ENCODE data around the gene ARHGEF18. TPM values are rescaled to one million over a fixed set of nuclear protein-coding genes. Genes with fewer than 3 reads are reported as not detected.

Gene ARHGEF18
- total and polyA plus RNA-seq, 2 experiments from 2014 or later = 9.5 to 33.8 TPM

DNA sequence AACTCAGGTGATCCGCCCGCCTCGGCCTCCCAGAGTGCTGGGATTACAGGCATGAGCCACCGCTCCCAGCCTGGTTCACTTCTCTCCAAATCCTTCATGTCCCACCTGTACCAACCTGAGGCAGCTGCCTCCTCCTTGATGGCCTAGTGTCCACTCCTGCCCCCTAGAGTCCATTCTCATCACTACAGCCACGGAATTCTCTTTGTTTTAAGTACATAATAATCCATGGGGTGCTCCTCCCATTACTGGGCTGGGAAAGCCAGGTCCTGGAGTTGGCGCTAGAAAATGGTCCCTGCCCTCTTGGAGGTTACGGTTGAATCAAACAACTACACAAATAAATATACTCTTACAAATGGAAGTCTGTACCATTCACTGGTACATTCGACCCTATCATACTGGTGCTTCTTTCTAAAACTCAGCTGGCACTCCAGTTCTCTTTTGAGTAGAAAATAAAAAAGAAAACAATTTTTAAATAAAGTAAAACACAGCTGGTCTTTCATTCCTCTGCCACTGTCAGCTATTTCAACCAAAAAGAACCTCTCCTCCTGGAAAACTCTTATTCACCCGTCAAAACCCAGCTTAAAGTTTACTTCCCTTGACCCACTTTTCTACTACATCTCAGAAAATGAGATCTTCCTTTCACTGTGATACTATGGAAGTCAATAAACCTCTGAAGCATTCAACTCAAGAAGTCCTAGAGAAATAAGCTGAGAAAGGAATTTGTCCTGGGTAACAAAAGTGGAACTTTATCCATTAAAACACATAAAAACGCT, 22.4 kb upstream of the ARHGEF18 start:
- Histone ChIP-seq H3K36me3 (ENCODE audit: low read depth) (no peaks in the 10 kb centered on the region), H4K20me1 (ENCODE audit: insufficient read depth) (no peaks in the 10 kb centered on the region), H3K9me3 (ENCODE audit: low read depth) (no peaks in the 10 kb centered on the region), H3K27me3 (replicated peaks; ENCODE audit: insufficient read depth) (0 out of 2 replicates have a peak, but pooled peaks cover 4% of the 10 kb centered on the region), H3K9ac (no peak overlapping the region), H3K4me3 (no peak overlapping the region), H3K9me2 (ENCODE audit: insufficient read depth) (no peaks in the 10 kb centered on the region), H3K27ac (no peak overlapping the region), H3F3A (ENCODE audit: insufficient read depth) (no peaks in the 10 kb centered on the region), H3K4me2 (ENCODE audit: unreplicated experiment) (no peak overlapping the region), H3K79me2 (ENCODE audit: insufficient read depth) (no peaks in the 10 kb centered on the region), H2AFZ (no peak overlapping the region), H3K4me1 (ENCODE audit: insufficient read depth) (no peaks in the 10 kb centered on the region)
- in situ Hi-C loops (cut with MboI) = loop anchor here (25.0 kb wide), 1 partner anchor 214 kb away; no protein-coding TSS in a partner anchor
- 77% methylated on average over 10 of the region's 10 CpGs for WGBS, 2 experiments (ENCODE audit: low coverage in 1 of 2, low lambda C conversion rate in 2 of 2, missing lambda C conversion rate in 2 of 2)
- TF ChIP-seq EZH2 (IDR thresholded peaks at IDR 0.05; ENCODE audit: insufficient read depth, poor library complexity, severe bottlenecking) (no peak), EZH2phosphoT487 (IDR thresholded peaks at IDR 0.05; ENCODE audit: insufficient read depth, low read depth) (no peak)
- DNase-seq = peak; percentile 35

DNA sequence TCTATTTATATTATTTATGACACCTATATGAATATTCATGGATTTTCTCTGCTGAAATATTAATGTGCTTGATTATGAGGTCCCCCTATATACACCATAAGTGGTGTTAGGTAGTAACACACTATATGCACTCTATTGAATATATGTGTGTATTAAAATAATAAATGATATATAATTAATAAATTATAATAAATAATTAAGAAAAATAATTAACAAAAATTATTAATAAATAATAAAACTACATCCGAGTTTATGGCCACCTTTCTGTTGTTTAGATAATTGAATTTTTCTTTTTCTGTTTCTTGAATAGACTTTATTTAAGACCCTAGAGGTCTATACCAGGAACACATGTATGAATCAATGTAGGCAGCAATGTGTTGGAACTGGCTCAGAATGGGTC, 20.9 kb upstream of the ARHGEF18 start:
- in situ Hi-C loops (cut with MboI) = loop anchor here (25.0 kb wide), 1 partner anchor 216 kb away; no protein-coding TSS in a partner anchor
- H3K9ac ChIP-seq = no peak overlapping the region
- H3K27ac ChIP-seq = no peak overlapping the region
- 21 to 28% methylated on average over 1 of the region's 1 CpG for WGBS, 2 experiments (ENCODE audit: low coverage in 1 of 2, low lambda C conversion rate in 2 of 2, missing lambda C conversion rate in 2 of 2)
- no peaks in the 10 kb centered on the region for H4K20me1 ChIP-seq (ENCODE audit: insufficient read depth)
- H3F3A ChIP-seq (ENCODE audit: insufficient read depth) = no peaks in the 10 kb centered on the region
- no peak overlapping the region for H3K4me3 ChIP-seq
- H3K27me3 ChIP-seq (replicated peaks; ENCODE audit: insufficient read depth) = 0 out of 2 replicates have a peak, but pooled peaks cover 4% of the 10 kb centered on the region
- H3K4me1 ChIP-seq (ENCODE audit: insufficient read depth) = no peaks in the 10 kb centered on the region
- TF ChIP-seq EZH2phosphoT487 (IDR thresholded peaks at IDR 0.05; ENCODE audit: insufficient read depth, low read depth) = no peak
- TF ChIP-seq EZH2 (IDR thresholded peaks at IDR 0.05; ENCODE audit: insufficient read depth, poor library complexity, severe bottlenecking) = no peak
- H3K9me3 ChIP-seq (ENCODE audit: low read depth) = no peaks in the 10 kb centered on the region
- no peak overlapping the region for H2AFZ ChIP-seq
- no peaks in the 10 kb centered on the region for H3K36me3 ChIP-seq (ENCODE audit: low read depth)
- H3K9me2 ChIP-seq (ENCODE audit: insufficient read depth) = no peaks in the 10 kb centered on the region
- no peak for DNase-seq
- H3K4me2 ChIP-seq (ENCODE audit: unreplicated experiment) = no peak overlapping the region
- no peaks in the 10 kb centered on the region for H3K79me2 ChIP-seq (ENCODE audit: insufficient read depth)

- no peaks in the 10 kb centered on the region for H3K4me1 ChIP-seq (ENCODE audit: insufficient read depth)
- WGBS, 2 experiments (ENCODE audit: low coverage in 1 of 2, low lambda C conversion rate in 2 of 2, missing lambda C conversion rate in 2 of 2) = 83 to 87% methylated on average over 4 of the region's 4 CpGs
- no peaks in the 10 kb centered on the region for H4K20me1 ChIP-seq (ENCODE audit: insufficient read depth)
- H3K27me3 ChIP-seq (replicated peaks; ENCODE audit: insufficient read depth) = 0 out of 2 replicates have a peak, but pooled peaks cover 4% of the 10 kb centered on the region
- H3K4me3 ChIP-seq = no peak overlapping the region
- H3K9me3 ChIP-seq (ENCODE audit: low read depth) = no peaks in the 10 kb centered on the region
- no peaks in the 10 kb centered on the region for H3K9me2 ChIP-seq (ENCODE audit: insufficient read depth)
- H3K9ac ChIP-seq = no peak overlapping the region
- no peak for TF ChIP-seq EZH2 (IDR thresholded peaks at IDR 0.05; ENCODE audit: insufficient read depth, poor library complexity, severe bottlenecking)
- TF ChIP-seq EZH2phosphoT487 (IDR thresholded peaks at IDR 0.05; ENCODE audit: insufficient read depth, low read depth) = no peak
- no peak overlapping the region for H3K4me2 ChIP-seq (ENCODE audit: unreplicated experiment)
- in situ Hi-C loops (cut with MboI) = loop anchor here (25.0 kb wide), 1 partner anchor 216 kb away; no protein-coding TSS in a partner anchor
- H3K79me2 ChIP-seq (ENCODE audit: insufficient read depth) = no peaks in the 10 kb centered on the region
- no peaks in the 10 kb centered on the region for H3K36me3 ChIP-seq (ENCODE audit: low read depth)
- no peak for DNase-seq
- no peaks in the 10 kb centered on the region for H3F3A ChIP-seq (ENCODE audit: insufficient read depth)
- no peak overlapping the region for H3K27ac ChIP-seq
- H2AFZ ChIP-seq = no peak overlapping the region
These were observed 20.1 kb upstream of the ARHGEF18 start for GRCh38 chr19:7328647-7329046.

GRCh38 chr19:7331446-7331845, 17.3 kb upstream of the ARHGEF18 start:
- peaks cover 4% of the 10 kb centered on the region; the same call in 1 of the 2 replicates for H3K27me3 ChIP-seq (replicated peaks; ENCODE audit: insufficient read depth)
- no peak overlapping the region for H3K27ac ChIP-seq
- no peaks in the 10 kb centered on the region for H3K79me2 ChIP-seq (ENCODE audit: insufficient read depth)
- no peak for DNase-seq
- TF ChIP-seq EZH2 (IDR thresholded peaks at IDR 0.05; ENCODE audit: insufficient read depth, poor library complexity, severe bottlenecking) (no peak), EZH2phosphoT487 (IDR thresholded peaks at IDR 0.05; ENCODE audit: insufficient read depth, low read depth) (no peak)
- WGBS, 2 experiments (ENCODE audit: low coverage in 1 of 2, low lambda C conversion rate in 2 of 2, missing lambda C conversion rate in 2 of 2) = 75 to 79% methylated on average over 4 of the region's 4 CpGs
- H3K36me3 ChIP-seq (ENCODE audit: low read depth) = no peaks in the 10 kb centered on the region
- no peaks in the 10 kb centered on the region for H3K9me2 ChIP-seq (ENCODE audit: insufficient read depth)
- no peaks in the 10 kb centered on the region for H3F3A ChIP-seq (ENCODE audit: insufficient read depth)
- H3K4me1 ChIP-seq (ENCODE audit: insufficient read depth) = no peaks in the 10 kb centered on the region
- H2AFZ ChIP-seq = no peak overlapping the region
- no peaks in the 10 kb centered on the region for H3K9me3 ChIP-seq (ENCODE audit: low read depth)
- in situ Hi-C loops (cut with MboI) = loop anchor here (25.0 kb wide), 1 partner anchor 219 kb away; no protein-coding TSS in a partner anchor
- no peak overlapping the region for H3K9ac ChIP-seq
- no peak overlapping the region for H3K4me3 ChIP-seq
- no peak overlapping the region for H3K4me2 ChIP-seq (ENCODE audit: unreplicated experiment)
- no peaks in the 10 kb centered on the region for H4K20me1 ChIP-seq (ENCODE audit: insufficient read depth)

Measured in GM23248 (cell line).